H1 (cell line): Measurements from ENCODE around the gene SMIM29. TPM values are rescaled to one million over a fixed set of nuclear protein-coding genes. Genes with fewer than 3 reads are reported as not detected.
A peak's percentile ranks its signal among the peaks of the same experiment; 100 is the strongest.
"Not testable (repeated sequence)": the region's sequence is repeated elsewhere in the genome, so short reads cannot be mapped to it uniquely, and the experiment has no call there.

Experiments used
- CTCF ChIA-PET: fragments of 300-600 bp; sonication (Branson Sonifier 250); formaldehyde crosslinking; loops from one replicate; lab custom pipeline; 2021; ENCODE audit not compliant: partially characterized antibody; lab: Charles Lee
- POLR2A ChIA-PET: fragments of 300-600 bp; sonication (Branson Sonifier 250); formaldehyde crosslinking; loops from one replicate; lab custom pipeline; 2021; ENCODE audit warnings: inconsistent platforms; ENCODE audit not compliant: partially characterized antibody; lab: Charles Lee
- DNase-seq, 2 experiments: peaks; one replicate each; pipeline versions ENCODE4 v3.0.0 to v3.0.0-alpha.2; 2010 to 2022; ENCODE audit warnings: low spot score in 2 of 2, low read depth in 1 of 2, mixed read lengths in 1 of 2
- FAIRE-seq: peaks from 2 replicates; lab custom pipeline; 2011; peaks lifted over from hg19 to GRCh38; lab: Jason Lieb, UNC
- H2AFZ ChIP-seq: 2 replicates; pipeline ENCODE4 v1.8.1; 2012; ENCODE audit warnings: low read length, inconsistent platforms
- H2AK5ac ChIP-seq: 2 replicates; pipeline ENCODE4 v1.6.1; 2013; ENCODE audit warnings: low read depth, low read length
- H2BK120ac ChIP-seq: replicated peaks from 2 replicates; pipeline ENCODE3; 2013; ENCODE audit warnings: low read depth, low read length, inconsistent platforms
- H2BK12ac ChIP-seq: 2 replicates; pipeline ENCODE4 v1.6.1; 2013; ENCODE audit warnings: low read depth, low read length
- H2BK15ac ChIP-seq: 2 replicates; pipeline ENCODE4 v1.6.1; 2013; ENCODE audit warnings: low read length
- H2BK20ac ChIP-seq: 2 replicates; pipeline ENCODE4 v1.6.1; 2013; ENCODE audit warnings: low read length
- H2BK5ac ChIP-seq: 2 replicates; pipeline ENCODE4 v1.6.1; 2013; ENCODE audit warnings: low read depth, low read length
- H3K14ac ChIP-seq: 2 replicates; pipeline ENCODE4 v1.6.1; 2013; ENCODE audit warnings: inconsistent platforms; ENCODE audit not compliant: insufficient read length
- H3K18ac ChIP-seq: 2 replicates; pipeline ENCODE4 v1.6.1; 2013; ENCODE audit warnings: low read length; ENCODE audit errors: extremely low read depth
- H3K23ac ChIP-seq: 2 replicates; pipeline ENCODE4 v1.6.1; 2013; ENCODE audit warnings: inconsistent platforms; ENCODE audit not compliant: insufficient read length
- H3K23me2 ChIP-seq: 2 replicates; pipeline ENCODE4 v1.6.1; 2013; ENCODE audit warnings: low read depth, low read length
- H3K27ac ChIP-seq: 2 replicates; pipeline ENCODE4 v1.6.1; 2011; ENCODE audit warnings: low read depth, low read length, inconsistent platforms
- H3K27me3 ChIP-seq, 4 experiments: replicated peaks in 1 of 4; 1 replicate in 1 of 4; 2 replicates in 3 of 4; pipeline versions ENCODE4 v1.6.1 to v1.8.1; 2011 to 2013; ENCODE audit warnings: low read length in 3 of 4, mild to moderate bottlenecking in 3 of 4, inconsistent platforms in 2 of 4, mixed read lengths in 2 of 4, moderate library complexity in 1 of 4; ENCODE audit not compliant: control insufficient read depth in 3 of 4, insufficient read depth in 3 of 4; ENCODE audit errors: extremely low read depth in 1 of 4
- H3K36me3 ChIP-seq, 4 experiments: 2 replicates each; pipeline versions ENCODE4 v1.6.1 to v1.8.1; 2011 to 2013; ENCODE audit warnings: mild to moderate bottlenecking in 4 of 4, low read length in 3 of 4, moderate library complexity in 2 of 4, control low read depth in 1 of 4, inconsistent platforms in 1 of 4; ENCODE audit not compliant: insufficient read depth in 4 of 4, control insufficient read depth in 2 of 4
- H3K4ac ChIP-seq: replicated peaks from 2 replicates; pipeline ENCODE3; 2013; ENCODE audit warnings: low read length, low read depth, mixed read lengths, inconsistent platforms; ENCODE audit not compliant: insufficient read length
- H3K4me1 ChIP-seq, 4 experiments: replicated peaks in 1 of 4; 1 replicate in 1 of 4; 2 replicates in 3 of 4; pipeline versions ENCODE4 v1.6.1 to v1.8.1; 2011 to 2013; ENCODE audit warnings: low read length in 3 of 4, inconsistent platforms in 2 of 4, mixed read lengths in 1 of 4; ENCODE audit not compliant: insufficient read depth in 4 of 4, control insufficient read depth in 3 of 4
- H3K4me2 ChIP-seq, 2 experiments: 2 replicates each; pipeline versions ENCODE4 v1.6.1 to v1.8.1; 2011 to 2013; ENCODE audit warnings: low read depth in 2 of 2, low read length in 2 of 2, control low read depth in 1 of 2, inconsistent platforms in 1 of 2, mild to moderate bottlenecking in 1 of 2; ENCODE audit not compliant: insufficient read depth in 1 of 2
- H3K4me3 ChIP-seq, 4 experiments: fragments of 200-600, 300-600 bp in 1 of 4; sonication (generic), shearing (Covaris generic), sonication (Bioruptor Twin) in 1 of 4; 2 replicates each; pipeline versions ENCODE4 v1.5.1 to v1.8.1; 2011 to 2016; ENCODE audit warnings: low read length in 4 of 4, low read depth in 3 of 4, control low read depth in 2 of 4, inconsistent platforms in 2 of 4, mild to moderate bottlenecking in 2 of 4, mixed read lengths in 1 of 4, moderate library complexity in 1 of 4; ENCODE audit not compliant: insufficient read depth in 2 of 4; ENCODE audit errors: extremely low read depth in 1 of 4
- H3K56ac ChIP-seq: replicated peaks from 2 replicates; pipeline ENCODE3; 2013; ENCODE audit warnings: low read depth, mild to moderate bottlenecking, mixed read lengths, low read length, inconsistent platforms; ENCODE audit not compliant: insufficient read length
- H3K79me1 ChIP-seq: 2 replicates; pipeline ENCODE4 v1.6.1; 2013; ENCODE audit warnings: low read depth, low read length, control low read depth
- H3K79me2 ChIP-seq, 2 experiments: 2 replicates each; pipeline versions ENCODE4 v1.6.1 to v1.8.1; 2012 to 2013; ENCODE audit warnings: low read length in 2 of 2, mild to moderate bottlenecking in 2 of 2, inconsistent platforms in 1 of 2; ENCODE audit not compliant: insufficient read depth in 2 of 2, control insufficient read depth in 1 of 2
- H3K9ac ChIP-seq, 4 experiments: replicated peaks in 1 of 4; 1 replicate in 1 of 4; 2 replicates in 3 of 4; pipeline versions ENCODE4 v1.6.1 to v1.8.1; 2011 to 2013; ENCODE audit warnings: low read depth in 3 of 4, low read length in 3 of 4, control low read depth in 2 of 4, mild to moderate bottlenecking in 2 of 4, moderate library complexity in 2 of 4, inconsistent platforms in 1 of 4; ENCODE audit errors: extremely low read depth in 1 of 4
- H3K9me3 ChIP-seq, 2 experiments: 2 replicates each; pipeline versions ENCODE4 v1.6.1 to v1.8.1; 2012 to 2013; ENCODE audit warnings: mild to moderate bottlenecking in 2 of 2, moderate library complexity in 2 of 2, control low read depth in 1 of 2, inconsistent platforms in 1 of 2, low read depth in 1 of 2, low read length in 1 of 2, mixed read lengths in 1 of 2; ENCODE audit not compliant: insufficient read depth in 2 of 2
- H4K20me1 ChIP-seq, 2 experiments: replicated peaks in 1 of 2; 2 replicates each; pipeline versions ENCODE3 to v1.8.1; 2011 to 2013; ENCODE audit warnings: inconsistent platforms in 2 of 2, low read length in 2 of 2, mild to moderate bottlenecking in 1 of 2; ENCODE audit not compliant: insufficient read depth in 2 of 2, control insufficient read depth in 1 of 2
- H4K5ac ChIP-seq: 2 replicates; pipeline ENCODE4 v1.6.1; 2013; ENCODE audit warnings: low read length, low read depth, mixed read lengths, inconsistent platforms; ENCODE audit not compliant: insufficient read length
- H4K8ac ChIP-seq: 2 replicates; pipeline ENCODE4 v1.8.0; 2013; ENCODE audit warnings: mild to moderate bottlenecking, moderate library complexity, low read length, inconsistent platforms; ENCODE audit not compliant: insufficient read depth; ENCODE audit errors: extremely low read depth
- H4K91ac ChIP-seq: replicated peaks from 2 replicates; pipeline ENCODE3; 2013; ENCODE audit warnings: low read length, mixed read lengths, inconsistent platforms; ENCODE audit not compliant: insufficient read length
- SIN3A ChIP-seq, 2 experiments: IDR thresholded peaks in 1 of 2; conservative IDR thresholded peaks in 1 of 2; 2 replicates each; pipeline ENCODE4 v1.6.1; 2011 to 2012; ENCODE audit warnings: low read length in 2 of 2, improper control_type of control experiment in 1 of 2, low read depth in 1 of 2, mild to moderate bottlenecking in 1 of 2
- WGBS, 2 experiments: shearing (Covaris generic) in 1 of 2; methylation state at CpG; one replicate each; pipeline versions ENCODE4 v1.1.6 to v1.1.7; 2013 to 2015; ENCODE audit warnings: low lambda C conversion rate in 2 of 2, mixed read lengths in 2 of 2, inconsistent platforms in 1 of 2, low coverage in 1 of 2, missing lambda C conversion rate in 1 of 2; ENCODE audit not compliant: insufficient replicate concordance in 2 of 2, insufficient coverage in 1 of 2, insufficient read length in 1 of 2; ENCODE audit errors: extremely low coverage in 1 of 2, missing lambda C conversion rate in 1 of 2; 5-methylcytosine and 5-hydroxymethylcytosine counted together
- polyA plus RNA-seq, 7 experiments: library from polyadenylated mRNA; depleted of rRNA in 3 of 7; stranded (reverse) in 5 of 7; unstranded in 2 of 7; fragments of >200 nt in 5 of 7; fragments of 200-250 nt in 2 of 7; gene quantifications; 1 replicate in 5 of 7; 2 replicates in 1 of 7; 4 replicates in 1 of 7; pipeline versions ENCODE4 v1.2.1 to v1.2.3, GENCODE V29; 2011 to 2013; ENCODE audit warnings: missing spikeins in 2 of 7, mixed read lengths in 2 of 7
- total RNA-seq: library from RNA; stranded (reverse); fragmentation: NEBNext Ultra II Directional; extraction: Animal tissue kit (Norgen Biotek cat#: 25700); gene quantifications from 2 replicates; pipeline ENCODE4 v1.2.1, GENCODE V29; 2021

SMIM29 gene
- total and polyA plus RNA-seq, 2 of the 8 experiments (the other 6 are each of a cell fraction or from before 2014, with no cell fraction given) = 7.0 to 22.4 TPM

- CTCF ChIA-PET = interaction anchor here (0.8 to 5.8 kb wide), 6 partner anchors 41 to 88 kb away, joined by 3 to 62 read pairs (median 4); no protein-coding TSS in a partner anchor
- H4K91ac ChIP-seq, H3K4ac ChIP-seq, H2BK15ac ChIP-seq, H3K23me2 ChIP-seq, H4K8ac ChIP-seq, H3K4me2 ChIP-seq, H3K9me3 ChIP-seq, H3K4me3 ChIP-seq, H3K79me1 ChIP-seq, H3K9ac ChIP-seq, H3K14ac ChIP-seq, DNase-seq, H3K27ac ChIP-seq, H2BK5ac ChIP-seq, H2BK12ac ChIP-seq, H3K18ac ChIP-seq, H2AFZ ChIP-seq, H3K27me3 ChIP-seq, H3K23ac ChIP-seq, FAIRE-seq, H2AK5ac ChIP-seq, H2BK120ac ChIP-seq, H3K56ac ChIP-seq, H4K5ac ChIP-seq, H2BK20ac ChIP-seq: not testable (repeated sequence)
- Histone ChIP-seq H4K20me1 (peaks cover 45 to 49% of the 10 kb centered on the region in 2 experiments), H3K79me2 (peaks cover 6 to 16% of the 10 kb centered on the region in 2 experiments), H3K4me1 (peaks cover 10 to 30% (median 18%) of the 10 kb centered on the region in 4 experiments), H3K36me3 (peaks cover 34 to 43% (median 38%) of the 10 kb centered on the region in 4 experiments)
- WGBS, 2 experiments = 77% methylated on average over 5 of the region's 7 CpGs; no CpG with 5 or more reads in 1 of the 2 experiments
- POLR2A ChIA-PET = interaction anchor here (0.7 to 11.0 kb wide), 18 partner anchors 9 to 286 kb away, joined by 3 to 212 read pairs (median 8); partner anchors contain the start of genes GRM4, HMGA1, NUDT3 and RPS10
- TF ChIP-seq SIN3A (conservative IDR thresholded peaks at IDR 0.05 in 1 of 2, IDR thresholded peaks at IDR 0.05 in 1 of 2; ENCODE audit: low read depth in 1 of 2, low read length in 2 of 2) = 0 out of 4 replicates have a peak, but pooled peaks of 1 of the 2 experiments have one; percentile 11
Measured at GRCh38 chr6:34245761-34246140, 3.1 kb downstream of the SMIM29 start.
